ENCODE data around the gene ME3. TPM values are rescaled to one million over a fixed set of nuclear protein-coding genes. Genes with fewer than 3 reads are reported as not detected.

ME3 gene
- total RNA-seq, 3 donors from 2014 or later (not counting 1 experiment from before 2014, with no cell fraction given), result 5.2 to 7.5 (median 6.9) TPM

DNA sequence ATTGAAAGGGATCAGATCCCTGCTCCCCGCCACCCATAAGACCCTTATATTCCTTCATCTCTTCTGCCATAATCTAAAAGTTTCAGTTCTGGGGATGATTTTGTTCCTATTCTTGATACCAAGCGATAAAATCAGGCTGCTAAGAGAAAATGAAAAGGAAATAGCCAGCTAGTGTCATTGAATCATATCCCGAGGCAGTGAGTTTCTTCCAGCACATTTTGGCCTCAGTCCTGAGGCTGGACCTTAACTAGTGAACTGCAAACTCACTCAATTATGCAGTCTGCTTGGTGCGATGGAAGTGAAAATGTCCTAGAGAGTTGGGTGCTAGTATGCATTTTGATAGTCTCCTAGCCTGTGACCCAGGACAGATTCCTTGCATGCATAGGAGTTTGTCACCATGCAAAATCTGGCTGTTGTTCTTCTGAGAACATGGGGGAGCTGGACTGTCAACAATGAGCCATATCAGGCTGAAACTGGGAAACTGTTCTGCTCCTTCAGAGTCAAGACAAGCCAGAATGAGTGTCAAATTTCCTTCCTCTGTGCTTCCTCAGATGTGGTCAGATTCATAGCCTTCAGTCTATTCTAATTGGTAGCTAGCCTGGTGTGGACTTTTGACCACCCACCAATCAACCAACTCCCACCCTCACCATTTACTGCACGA is 194.8 kb downstream of the ME3 start:
- H3K9me3 ChIP-seq (ENCODE audit: control insufficient read depth, insufficient read depth, low read length), result no peaks in the 10 kb centered on the region
- no peak overlapping the region for H3K4me3 Mint-ChIP-seq
- intact Hi-C loops (cut with micrococcal nuclease), result no loop called here
- no peaks in the 10 kb centered on the region for H3K27me3 ChIP-seq (ENCODE audit: control insufficient read depth, insufficient read depth, low read length)
- H3K27me3 Mint-ChIP-seq (ENCODE audit: low read depth in 2 of 2), result peaks cover 5 to 22% of the 10 kb centered on the region in 2 donors
- WGBS (ENCODE audit: insufficient coverage), result 74% methylated on average over 4 of the region's 5 CpGs
- TF ChIP-seq, protein P1, sequence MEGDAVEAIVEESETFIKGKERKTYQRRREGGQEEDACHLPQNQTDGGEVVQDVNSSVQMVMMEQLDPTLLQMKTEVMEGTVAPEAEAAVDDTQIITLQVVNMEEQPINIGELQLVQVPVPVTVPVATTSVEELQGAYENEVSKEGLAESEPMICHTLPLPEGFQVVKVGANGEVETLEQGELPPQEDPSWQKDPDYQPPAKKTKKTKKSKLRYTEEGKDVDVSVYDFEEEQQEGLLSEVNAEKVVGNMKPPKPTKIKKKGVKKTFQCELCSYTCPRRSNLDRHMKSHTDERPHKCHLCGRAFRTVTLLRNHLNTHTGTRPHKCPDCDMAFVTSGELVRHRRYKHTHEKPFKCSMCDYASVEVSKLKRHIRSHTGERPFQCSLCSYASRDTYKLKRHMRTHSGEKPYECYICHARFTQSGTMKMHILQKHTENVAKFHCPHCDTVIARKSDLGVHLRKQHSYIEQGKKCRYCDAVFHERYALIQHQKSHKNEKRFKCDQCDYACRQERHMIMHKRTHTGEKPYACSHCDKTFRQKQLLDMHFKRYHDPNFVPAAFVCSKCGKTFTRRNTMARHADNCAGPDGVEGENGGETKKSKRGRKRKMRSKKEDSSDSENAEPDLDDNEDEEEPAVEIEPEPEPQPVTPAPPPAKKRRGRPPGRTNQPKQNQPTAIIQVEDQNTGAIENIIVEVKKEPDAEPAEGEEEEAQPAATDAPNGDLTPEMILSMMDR (IDR thresholded peaks at IDR 0.05), result no peak
- H3K36me3 ChIP-seq (ENCODE audit: control insufficient read depth, insufficient read depth, low read length), result no peaks in the 10 kb centered on the region
- no peak overlapping the region for H3K27ac Mint-ChIP-seq
- no peak overlapping the region for H3K4me3 ChIP-seq (ENCODE audit: low read length)
- H3K9me3 Mint-ChIP-seq, result no peaks in the 10 kb centered on the region
- H3K27ac ChIP-seq (ENCODE audit: low read length), result no peak overlapping the region
- H3K4me1 Mint-ChIP-seq, result peaks cover 13 to 15% of the 10 kb centered on the region in 2 donors
- DNase-seq (no peak), ATAC-seq (no peak)
- no peaks in the 10 kb centered on the region for H3K4me1 ChIP-seq (ENCODE audit: control insufficient read depth, insufficient read depth, low read length)
- H3K36me3 Mint-ChIP-seq, result peaks cover 8% of the 10 kb centered on the region

DNA sequence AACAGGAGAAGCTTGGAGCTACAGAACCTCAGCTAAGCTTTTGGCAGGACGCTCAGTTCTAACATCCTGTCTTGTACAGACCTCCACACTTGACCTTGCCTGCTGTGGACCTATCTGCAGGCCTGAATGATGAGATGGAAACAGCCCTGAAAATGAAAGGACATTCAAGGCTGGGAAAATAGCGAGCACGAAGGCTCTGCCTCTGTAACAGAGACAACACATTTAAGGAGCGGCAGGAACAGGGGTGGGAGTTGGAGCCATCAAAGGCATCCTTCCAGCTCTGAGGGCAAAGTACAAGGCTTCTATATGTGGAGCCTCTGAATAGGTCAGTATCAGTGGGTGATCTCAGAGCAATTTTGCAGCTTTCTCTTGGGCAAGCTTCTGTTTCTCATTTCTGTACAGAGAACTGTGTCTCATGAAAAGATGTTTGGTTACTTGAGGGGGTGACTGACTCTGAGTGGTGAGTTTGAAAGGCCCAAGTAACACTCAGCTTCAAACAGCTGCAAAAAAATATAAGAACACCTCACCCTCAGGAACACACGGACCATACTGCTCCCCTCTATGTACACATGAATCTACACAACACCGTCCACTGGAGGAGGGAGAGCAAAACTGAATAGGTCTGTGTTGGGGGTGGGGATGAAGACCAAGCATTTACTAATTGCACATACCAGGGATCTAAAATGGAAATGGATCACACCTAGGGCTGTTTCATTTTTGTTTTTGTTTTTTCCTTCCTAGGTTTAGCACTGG is 196.1 kb downstream of the ME3 start:
- H3K4me3 ChIP-seq (ENCODE audit: low read length), result no peak overlapping the region
- no peaks in the 10 kb centered on the region for H3K4me1 ChIP-seq (ENCODE audit: control insufficient read depth, insufficient read depth, low read length)
- Mint-ChIP-seq H3K27me3 (ENCODE audit: low read depth in 2 of 2) (peaks cover 11 to 27% of the 10 kb centered on the region in 2 donors), H3K4me1 (peaks cover 25% of the 10 kb centered on the region in 2 donors), H3K4me3 (no peak overlapping the region), H3K27ac (no peak overlapping the region), H3K36me3 (no peaks in the 10 kb centered on the region), H3K9me3 (no peaks in the 10 kb centered on the region)
- TF ChIP-seq, protein P1 (IDR thresholded peaks at IDR 0.05), result no peak
- intact Hi-C loops (cut with micrococcal nuclease), result no loop called here
- H3K9me3 ChIP-seq (ENCODE audit: control insufficient read depth, insufficient read depth, low read length), result no peaks in the 10 kb centered on the region
- 91% methylated on average over 4 of the region's 6 CpGs for WGBS (ENCODE audit: insufficient coverage)
- H3K27me3 ChIP-seq (ENCODE audit: control insufficient read depth, insufficient read depth, low read length), result no peaks in the 10 kb centered on the region
- no peak overlapping the region for H3K27ac ChIP-seq (ENCODE audit: low read length)
- ATAC-seq (no peak), DNase-seq (no peak)
- no peaks in the 10 kb centered on the region for H3K36me3 ChIP-seq (ENCODE audit: control insufficient read depth, insufficient read depth, low read length)

DNA sequence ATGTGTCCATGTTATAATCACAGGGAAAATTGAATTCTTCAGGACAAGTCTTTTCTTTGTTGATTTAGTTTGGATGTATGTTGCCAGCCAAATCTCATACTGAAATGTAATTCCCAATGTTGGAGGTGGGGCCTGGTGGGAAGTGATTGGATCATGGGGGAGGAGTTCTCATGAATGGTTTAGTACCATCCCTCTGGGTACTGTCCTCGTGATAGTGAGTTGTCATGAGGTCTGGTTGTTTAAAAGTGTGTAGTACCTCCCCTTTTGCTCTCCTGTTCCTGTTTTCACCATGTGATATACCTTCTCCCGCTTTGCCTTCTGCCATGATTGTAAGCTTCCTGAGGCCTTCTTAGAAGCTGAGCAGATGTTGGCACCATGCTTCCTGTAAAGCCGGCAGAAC is 197.4 kb downstream of the ME3 start:
- peaks cover 11 to 31% of the 10 kb centered on the region in 2 donors for H3K27me3 Mint-ChIP-seq (ENCODE audit: low read depth in 2 of 2)
- TF ChIP-seq, protein P1 (IDR thresholded peaks at IDR 0.05), result no peak
- intact Hi-C loops (cut with micrococcal nuclease), result no loop called here
- no peak for DNase-seq
- H3K4me1 Mint-ChIP-seq, result peaks cover 25% of the 10 kb centered on the region in 2 donors
- no peak overlapping the region for H3K4me3 ChIP-seq (ENCODE audit: low read length)
- H3K27ac ChIP-seq (ENCODE audit: low read length), result no peak overlapping the region
- no peaks in the 10 kb centered on the region for H3K36me3 ChIP-seq (ENCODE audit: control insufficient read depth, insufficient read depth, low read length)
- H3K27ac Mint-ChIP-seq, result no peak overlapping the region
- no peak overlapping the region for H3K4me3 Mint-ChIP-seq
- H3K9me3 ChIP-seq (ENCODE audit: control insufficient read depth, insufficient read depth, low read length), result no peaks in the 10 kb centered on the region
- H3K36me3 Mint-ChIP-seq, result no peaks in the 10 kb centered on the region
- no peaks in the 10 kb centered on the region for H3K27me3 ChIP-seq (ENCODE audit: control insufficient read depth, insufficient read depth, low read length)
- no peaks in the 10 kb centered on the region for H3K9me3 Mint-ChIP-seq
- H3K4me1 ChIP-seq (ENCODE audit: control insufficient read depth, insufficient read depth, low read length), result no peaks in the 10 kb centered on the region
- no peak for ATAC-seq
- 100% methylated on average over 2 of the region's 3 CpGs for WGBS (ENCODE audit: insufficient coverage)
